Measurements from ENCODE around the gene TBC1D1. TPM values are rescaled to one million over a fixed set of nuclear protein-coding genes. Genes with fewer than 3 reads are reported as not detected.

TBC1D1 gene
- total and polyA plus RNA-seq, 2 of the 8 experiments (the other 6 are each of a cell fraction or from before 2014, with no cell fraction given): 96.9 to 162 TPM

GRCh38 chr4:38149997-38150671 lies 259.2 kb downstream of the TBC1D1 start:
- Histone ChIP-seq H3K56ac (replicated peaks; ENCODE audit: insufficient read length, low read depth, low read length) (no peak overlapping the region), H3K18ac (ENCODE audit: extremely low read depth, low read length) (no peak overlapping the region), H3K27ac (ENCODE audit: low read depth, low read length) (no peak overlapping the region), H2BK15ac (ENCODE audit: low read length) (no peak overlapping the region), H3K14ac (ENCODE audit: insufficient read length) (no peak overlapping the region), H3K4me1 (replicated peaks in 1 of 4; ENCODE audit: control insufficient read depth in 3 of 4, insufficient read depth in 4 of 4, low read length in 3 of 4) (no peaks in the 10 kb centered on the region; a peak in 2 of 7 replicates), H3K79me1 (ENCODE audit: low read depth, low read length) (no peaks in the 10 kb centered on the region), H2BK20ac (ENCODE audit: low read length) (no peak overlapping the region), H3K9me3 (ENCODE audit: insufficient read depth in 2 of 2, low read depth in 1 of 2, low read length in 1 of 2) (no peaks in the 10 kb centered on the region), H2BK12ac (ENCODE audit: low read depth, low read length) (no peak overlapping the region), H3K23ac (ENCODE audit: insufficient read length) (no peak overlapping the region), H4K5ac (ENCODE audit: insufficient read length, low read depth, low read length) (no peak overlapping the region), H3K9ac (replicated peaks in 1 of 4; ENCODE audit: extremely low read depth in 1 of 4, low read depth in 3 of 4, low read length in 3 of 4) (no peak overlapping the region), H3K79me2 (ENCODE audit: control insufficient read depth in 1 of 2, insufficient read depth in 2 of 2, low read length in 2 of 2) (no peaks in the 10 kb centered on the region), H4K91ac (replicated peaks; ENCODE audit: insufficient read length, low read length) (no peak overlapping the region), H2AK5ac (ENCODE audit: low read depth, low read length) (no peak overlapping the region), H3K27me3 (replicated peaks in 1 of 4; ENCODE audit: control insufficient read depth in 3 of 4, extremely low read depth in 1 of 4, insufficient read depth in 3 of 4, low read length in 3 of 4) (no peaks in the 10 kb centered on the region), H2AFZ (ENCODE audit: low read length) (no peak overlapping the region), H3K4me2 (ENCODE audit: insufficient read depth in 1 of 2, low read depth in 2 of 2, low read length in 2 of 2) (no peak overlapping the region), H3K4me3 (ENCODE audit: extremely low read depth in 1 of 4, insufficient read depth in 2 of 4, low read depth in 3 of 4, low read length in 4 of 4) (no peak overlapping the region), H3K23me2 (ENCODE audit: low read depth, low read length) (no peaks in the 10 kb centered on the region), H4K8ac (ENCODE audit: extremely low read depth, insufficient read depth, low read length) (no peak overlapping the region), H2BK120ac (replicated peaks; ENCODE audit: low read depth, low read length) (no peak overlapping the region), H4K20me1 (replicated peaks in 1 of 2; ENCODE audit: control insufficient read depth in 1 of 2, insufficient read depth in 2 of 2, low read length in 2 of 2) (no peaks in the 10 kb centered on the region), H3K36me3 (ENCODE audit: control insufficient read depth in 2 of 4, insufficient read depth in 4 of 4, low read length in 3 of 4) (no peaks in the 10 kb centered on the region), H2BK5ac (ENCODE audit: low read depth, low read length) (no peak overlapping the region), H3K4ac (replicated peaks; ENCODE audit: insufficient read length, low read depth, low read length) (no peak overlapping the region)
- CTCF ChIA-PET (ENCODE audit: partially characterized antibody): interaction anchor here (0.5 to 1.3 kb wide), 6 partner anchors 12 to 95 kb away, joined by 3 to 5 read pairs (median 4); no protein-coding TSS in a partner anchor
- no peak for FAIRE-seq
- POLR2A ChIA-PET (ENCODE audit: partially characterized antibody): no interaction called here
- DNase-seq (ENCODE audit: low read depth in 1 of 2, low spot score in 2 of 2): no peak
- WGBS, 2 experiments (ENCODE audit: extremely low coverage in 1 of 2, insufficient coverage in 1 of 2, insufficient read length in 1 of 2, insufficient replicate concordance in 2 of 2, low coverage in 1 of 2, low lambda C conversion rate in 2 of 2, missing lambda C conversion rate in 1 of 2): 89% methylated on average over 7 of the region's 8 CpGs; no CpG with 5 or more reads in 1 of the 2 experiments
- no peak for TF ChIP-seq YY1 (IDR thresholded peaks at IDR 0.05; ENCODE audit: low read depth, low read length)
- no peak for TF ChIP-seq ZNF274 (IDR thresholded peaks at IDR 0.05; ENCODE audit: borderline replicate concordance, extremely low read depth, low read length)
- TF ChIP-seq RBBP5 (IDR thresholded peaks at IDR 0.05; ENCODE audit: borderline replicate concordance, low read depth, low read length): no peak
- TF ChIP-seq JUN (IDR thresholded peaks at IDR 0.05; ENCODE audit: low read depth, low read length): no peak
- TF ChIP-seq ATF3 (IDR thresholded peaks at IDR 0.05; ENCODE audit: insufficient read depth, low read depth, low read length): no peak
- no peak for TF ChIP-seq TAF7 (optimal IDR thresholded peaks at IDR 0.05; ENCODE audit: borderline replicate concordance, low read depth, low read length)
- TF ChIP-seq SP2 (IDR thresholded peaks at IDR 0.05; ENCODE audit: low read length): no peak
- TF ChIP-seq CTCF (IDR thresholded peaks at IDR 0.05; ENCODE audit: control extremely low read depth in 1 of 3, insufficient read depth in 1 of 3, low read depth in 1 of 3, low read length in 3 of 3): no peak
- TF ChIP-seq KDM1A (IDR thresholded peaks at IDR 0.05; ENCODE audit: borderline replicate concordance, low read length): no peak
